Activated CD8-positive, alpha-beta T cell treated with anti-CD3 and anti-CD28 coated beads for 36 hours (primary cell): ENCODE data around the gene IFRD2. TPM values are rescaled to one million over a fixed set of nuclear protein-coding genes. Genes with fewer than 3 reads are reported as not detected.

ENCODE experiments used
- ATAC-seq: fragments of 200-7000 bp; cut with Tn5 transposase; one replicate; pipeline ENCODE4 v1.10.0; 2021; ENCODE audit warnings: mild to moderate bottlenecking, moderate library complexity
- CTCF ChIA-PET: fragments of 350-600 bp; sonication (Branson Sonifier 250); formaldehyde crosslinking; loops from one replicate; lab custom pipeline; 2021; ENCODE audit warnings: antibody characterized with exemption; lab: Charles Lee
- POLR2A ChIA-PET: fragments of 350-600 bp; sonication (Branson Sonifier 250); formaldehyde crosslinking; loops from one replicate; lab custom pipeline; 2021; ENCODE audit warnings: antibody characterized with exemption; lab: Charles Lee
- DNase-seq: peaks from one replicate; pipeline ENCODE4 v3.0.0-alpha.2; 2020
- H3K27ac Mint-ChIP-seq: one replicate; pipeline ENCODE4 v1.8.0; 2021; ENCODE audit warnings: mild to moderate bottlenecking, mixed read lengths
- H3K27me3 Mint-ChIP-seq: one replicate; pipeline ENCODE4 v1.8.0; 2021; ENCODE audit warnings: mixed read lengths
- H3K36me3 Mint-ChIP-seq: one replicate; pipeline ENCODE4 v1.8.0; 2021; ENCODE audit warnings: low read depth, mixed read lengths
- H3K4me1 Mint-ChIP-seq: one replicate; pipeline ENCODE4 v1.8.0; 2021; ENCODE audit warnings: low read depth, mixed read lengths
- H3K4me3 Mint-ChIP-seq: one replicate; pipeline ENCODE4 v1.8.0; 2021; ENCODE audit warnings: mild to moderate bottlenecking, moderate library complexity, mixed read lengths
- H3K9me3 Mint-ChIP-seq: one replicate; pipeline ENCODE4 v1.8.0; 2021; ENCODE audit warnings: mixed read lengths
- intact Hi-C: fragments of 100-400 bp; cut with micrococcal nuclease; formaldehyde crosslinking; loops from one replicate; pipeline ENCODE4 v1.10.0; 2022
- total RNA-seq, 2 experiments: library from RNA; stranded (reverse); gene quantifications; one replicate each; pipeline ENCODE4 v1.2.3, GENCODE V29; 2021
- TF ChIP-seq, protein P1 (sequence below): fragments of 200-600 bp; IDR thresholded peaks from one replicate; pipeline ENCODE4 v1.8.0; 2022; ENCODE audit warnings: antibody characterized with exemption, mild to moderate bottlenecking

The IFRD2 gene
- total RNA-seq, 2 experiments from 2014 or later = 132 to 133 TPM

GRCh38 chr3:50325113-50325480, 32.9 kb upstream of the IFRD2 start:
- no peak for DNase-seq
- POLR2A ChIA-PET = interaction anchor here (1.4 to 13.4 kb wide), 2 partner anchors 11 to 50 kb away, joined by 4 to 126 read pairs; partner anchors contain the start of gene RASSF1
- no peak for ATAC-seq
- peaks cover 6% of the 10 kb centered on the region for H3K36me3 Mint-ChIP-seq
- H3K27me3 Mint-ChIP-seq = no peaks in the 10 kb centered on the region
- TF ChIP-seq, protein P1, sequence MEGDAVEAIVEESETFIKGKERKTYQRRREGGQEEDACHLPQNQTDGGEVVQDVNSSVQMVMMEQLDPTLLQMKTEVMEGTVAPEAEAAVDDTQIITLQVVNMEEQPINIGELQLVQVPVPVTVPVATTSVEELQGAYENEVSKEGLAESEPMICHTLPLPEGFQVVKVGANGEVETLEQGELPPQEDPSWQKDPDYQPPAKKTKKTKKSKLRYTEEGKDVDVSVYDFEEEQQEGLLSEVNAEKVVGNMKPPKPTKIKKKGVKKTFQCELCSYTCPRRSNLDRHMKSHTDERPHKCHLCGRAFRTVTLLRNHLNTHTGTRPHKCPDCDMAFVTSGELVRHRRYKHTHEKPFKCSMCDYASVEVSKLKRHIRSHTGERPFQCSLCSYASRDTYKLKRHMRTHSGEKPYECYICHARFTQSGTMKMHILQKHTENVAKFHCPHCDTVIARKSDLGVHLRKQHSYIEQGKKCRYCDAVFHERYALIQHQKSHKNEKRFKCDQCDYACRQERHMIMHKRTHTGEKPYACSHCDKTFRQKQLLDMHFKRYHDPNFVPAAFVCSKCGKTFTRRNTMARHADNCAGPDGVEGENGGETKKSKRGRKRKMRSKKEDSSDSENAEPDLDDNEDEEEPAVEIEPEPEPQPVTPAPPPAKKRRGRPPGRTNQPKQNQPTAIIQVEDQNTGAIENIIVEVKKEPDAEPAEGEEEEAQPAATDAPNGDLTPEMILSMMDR = no peak
- CTCF ChIA-PET = interaction anchor here (0.7 to 3.0 kb wide), 10 partner anchors 10 to 131 kb away, joined by 3 to 40 read pairs (median 6); partner anchors contain the start of genes HYAL1, HYAL3, IFRD2 and NAA80
- no peaks in the 10 kb centered on the region for H3K9me3 Mint-ChIP-seq
- H3K4me3 Mint-ChIP-seq = no peak overlapping the region
- H3K27ac Mint-ChIP-seq = no peak overlapping the region
- intact Hi-C loops = no loop called here
- peaks cover 26% of the 10 kb centered on the region for H3K4me1 Mint-ChIP-seq

DNA sequence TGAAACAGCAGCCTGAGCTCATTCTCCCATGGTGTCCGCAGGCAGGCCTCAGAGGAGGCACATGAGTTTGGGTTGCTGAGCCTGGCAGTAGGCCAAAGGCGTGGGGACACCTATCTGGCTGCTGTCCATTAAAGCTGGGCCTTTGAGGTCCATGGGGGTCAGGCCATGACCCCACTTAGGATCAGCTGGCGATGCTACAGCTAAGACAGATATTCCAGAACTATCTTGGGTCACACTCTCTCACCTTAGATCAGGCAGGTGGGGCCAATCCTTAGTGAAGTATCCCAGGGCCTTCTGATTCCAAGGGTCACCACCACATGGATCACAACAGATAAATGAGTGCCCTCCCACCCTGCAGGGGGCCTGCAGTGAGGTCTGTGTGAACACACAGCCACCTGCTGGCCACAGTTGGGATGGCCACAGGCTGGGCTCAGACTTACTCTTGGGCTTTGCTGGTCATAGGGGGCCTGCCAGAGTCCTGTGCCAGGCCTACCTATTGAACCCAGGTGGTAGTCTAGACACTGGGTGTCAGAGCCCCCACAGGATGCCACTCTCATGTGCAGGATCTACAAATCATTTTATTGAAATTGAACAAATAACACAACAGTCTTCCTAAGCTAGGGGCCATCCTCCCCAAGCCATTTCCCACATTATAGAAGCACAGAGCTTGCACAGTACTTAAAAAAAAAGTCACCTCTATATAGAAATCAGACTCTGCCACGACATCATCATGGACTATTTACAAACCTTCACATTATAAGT, 32.3 kb upstream of the IFRD2 start:
- ChIA-PET CTCF (interaction anchor here (0.6 to 3.0 kb wide), 21 partner anchors 10 to 130 kb away, joined by 3 to 40 read pairs (median 4); partner anchors contain the start of genes CYB561D2, HYAL1, HYAL3 and IFRD2), POLR2A (interaction anchor here (0.8 to 13.4 kb wide), 3 partner anchors 11 to 49 kb away, joined by 3 to 126 read pairs (median 4); partner anchors contain the start of gene RASSF1)
- no peak overlapping the region for H3K4me3 Mint-ChIP-seq
- peaks cover 4% of the 10 kb centered on the region for H3K36me3 Mint-ChIP-seq
- peaks cover 31% of the 10 kb centered on the region for H3K4me1 Mint-ChIP-seq
- no peaks in the 10 kb centered on the region for H3K9me3 Mint-ChIP-seq
- TF ChIP-seq, protein P1 = peak; percentile 84
- ATAC-seq = peak; percentile 50
- no peaks in the 10 kb centered on the region for H3K27me3 Mint-ChIP-seq
- intact Hi-C loops = no loop called here
- DNase-seq = peak; percentile 84
- H3K27ac Mint-ChIP-seq = no peak overlapping the region

DNA sequence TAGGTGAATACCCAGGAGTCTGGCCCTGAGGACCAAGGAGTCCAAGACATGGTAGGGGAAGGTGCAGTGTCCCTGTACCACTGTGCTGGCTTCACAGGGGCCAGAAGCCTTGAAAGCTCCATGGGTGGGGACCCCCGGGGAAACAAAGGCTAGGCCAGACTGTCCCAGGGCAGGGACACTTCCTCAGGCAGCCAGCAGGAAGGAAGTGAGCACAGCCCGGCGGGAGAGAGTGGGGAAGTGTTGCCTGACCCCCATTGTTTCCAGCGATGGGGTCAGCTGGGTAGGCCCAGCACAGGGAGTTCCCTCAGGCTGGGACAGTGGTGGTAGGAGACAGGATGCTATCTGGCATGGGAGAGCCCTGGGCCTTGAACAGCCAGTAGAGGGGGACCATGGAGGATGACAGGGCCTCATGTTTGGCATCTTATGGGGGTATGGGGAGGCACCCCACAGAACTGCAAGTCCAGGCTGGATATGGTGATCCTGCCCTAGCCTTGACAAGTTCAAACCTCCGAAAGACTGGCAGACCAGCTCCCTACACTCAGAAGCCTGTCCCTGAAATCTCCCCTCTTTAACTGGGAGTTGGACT, 31.5 kb upstream of the IFRD2 start:
- Mint-ChIP-seq H3K27me3 (no peaks in the 10 kb centered on the region), H3K4me1 (peaks cover 37% of the 10 kb centered on the region), H3K36me3 (peaks cover 5% of the 10 kb centered on the region), H3K9me3 (no peaks in the 10 kb centered on the region), H3K4me3 (no peak overlapping the region), H3K27ac (peak overlapping the region; percentile 17)
- ATAC-seq (no peak), DNase-seq (no peak)
- ChIA-PET POLR2A (interaction anchor here (0.5 to 13.4 kb wide), 5 partner anchors 12 to 229 kb away, joined by 3 to 126 read pairs (median 4); partner anchors contain the start of genes CYB561D2, NPRL2 and RASSF1), CTCF (interaction anchor here (0.6 to 3.0 kb wide), 20 partner anchors 9 to 129 kb away, joined by 3 to 40 read pairs (median 4); partner anchors contain the start of genes CYB561D2, HYAL1, HYAL3 and IFRD2)
- TF ChIP-seq, protein P1 = no peak
- intact Hi-C loops = no loop called here

- CTCF ChIA-PET = interaction anchor here (1.2 to 3.0 kb wide), 5 partner anchors 9 to 27 kb away, joined by 4 to 40 read pairs (median 8); partner anchors contain the start of genes CYB561D2, HYAL1 and NPRL2
- Mint-ChIP-seq H3K4me3 (no peak overlapping the region), H3K36me3 (peaks cover 3% of the 10 kb centered on the region), H3K27ac (no peak overlapping the region), H3K4me1 (peaks cover 36% of the 10 kb centered on the region), H3K27me3 (no peaks in the 10 kb centered on the region), H3K9me3 (no peaks in the 10 kb centered on the region)
- ATAC-seq (no peak), DNase-seq (no peak)
- TF ChIP-seq, protein P1 = no peak
- POLR2A ChIA-PET = interaction anchor here (0.7 to 13.4 kb wide), 4 partner anchors 13 to 27 kb away, joined by 3 to 126 read pairs (median 4); partner anchors contain the start of genes CYB561D2, NPRL2 and RASSF1
- intact Hi-C loops = no loop called here
These were observed 30.9 kb upstream of the IFRD2 start for GRCh38 chr3:50323092-50323600.
